Mononuclear cell (primary cell): ENCODE data around the gene ACADSB. TPM values are rescaled to one million over a fixed set of nuclear protein-coding genes. Genes with fewer than 3 reads are reported as not detected.

Experiments used
- H3K27me3 ChIP-seq: 2 replicates; pipeline ENCODE4 v1.6.0; 2011; ENCODE audit warnings: low read length, control low read depth; ENCODE audit not compliant: insufficient read depth
- H3K4me1 ChIP-seq: 2 replicates; pipeline ENCODE4 v1.5.1; 2011; ENCODE audit warnings: mild to moderate bottlenecking, low read length, control low read depth; ENCODE audit not compliant: insufficient read depth
- H3K4me3 ChIP-seq: 2 replicates; pipeline ENCODE4 v1.5.1; 2011; ENCODE audit warnings: mild to moderate bottlenecking, low read length, moderate library complexity
- H3K9me3 ChIP-seq: 2 replicates; pipeline ENCODE4 v1.5.1; 2011; ENCODE audit warnings: low read depth, mild to moderate bottlenecking, control low read depth, low read length
- total RNA-seq: library from RNA; depleted of rRNA; stranded (reverse); fragments of >200 nt; gene quantifications from one replicate; pipeline ENCODE4 v1.2.3, GENCODE V29; 2012

Gene ACADSB
- total RNA-seq, 1 donor = 6.4 TPM

- Histone ChIP-seq H3K9me3 (no peaks in the 10 kb centered on the region), H3K4me1 (no peaks in the 10 kb centered on the region), H3K27me3 (no peaks in the 10 kb centered on the region), H3K4me3 (no peak overlapping the region)
Observed at GRCh38 chr10:123087348-123087747, 78.5 kb downstream of the ACADSB start.

GRCh38 chr10:123087786-123088185 is 79.0 kb downstream of the ACADSB start:
- Histone ChIP-seq H3K27me3 (no peaks in the 10 kb centered on the region), H3K4me3 (no peak overlapping the region), H3K4me1 (no peaks in the 10 kb centered on the region), H3K9me3 (no peaks in the 10 kb centered on the region)

GRCh38 chr10:123092635-123093414 is 84.0 kb downstream of the ACADSB start:
- Histone ChIP-seq H3K4me3 (no peak overlapping the region), H3K4me1 (no peaks in the 10 kb centered on the region), H3K27me3 (no peaks in the 10 kb centered on the region), H3K9me3 (no peaks in the 10 kb centered on the region)

- Histone ChIP-seq H3K4me3 (no peak overlapping the region), H3K4me1 (no peaks in the 10 kb centered on the region), H3K9me3 (no peaks in the 10 kb centered on the region), H3K27me3 (no peaks in the 10 kb centered on the region)
Observed at GRCh38 chr10:123093489-123093888, 84.7 kb downstream of the ACADSB start.

GRCh38 chr10:123096452-123096851 is 87.6 kb downstream of the ACADSB start:
- no peaks in the 10 kb centered on the region for H3K4me1 ChIP-seq
- no peak overlapping the region for H3K4me3 ChIP-seq
- no peaks in the 10 kb centered on the region for H3K27me3 ChIP-seq
- H3K9me3 ChIP-seq = no peaks in the 10 kb centered on the region

GRCh38 chr10:123097039-123097438 is 88.2 kb downstream of the ACADSB start:
- no peak overlapping the region for H3K4me3 ChIP-seq
- no peaks in the 10 kb centered on the region for H3K27me3 ChIP-seq
- no peaks in the 10 kb centered on the region for H3K9me3 ChIP-seq
- no peaks in the 10 kb centered on the region for H3K4me1 ChIP-seq

GRCh38 chr10:123100030-123100762 is 91.4 kb downstream of the ACADSB start:
- no peaks in the 10 kb centered on the region for H3K27me3 ChIP-seq
- no peak overlapping the region for H3K4me3 ChIP-seq
- no peaks in the 10 kb centered on the region for H3K9me3 ChIP-seq

GRCh38 chr10:123101872-123102271 is 93.1 kb downstream of the ACADSB start:
- Histone ChIP-seq H3K9me3 (no peaks in the 10 kb centered on the region), H3K4me3 (no peak overlapping the region), H3K4me1 (no peaks in the 10 kb centered on the region), H3K27me3 (no peaks in the 10 kb centered on the region)

More at GRCh38 chr10:123100030-123100762, 91.4 kb downstream of the ACADSB start:
- H3K4me1 ChIP-seq = no peaks in the 10 kb centered on the region

GRCh38 chr10:123102673-123103072 is 93.9 kb downstream of the ACADSB start:
- Histone ChIP-seq H3K9me3 (no peaks in the 10 kb centered on the region), H3K4me3 (no peak overlapping the region), H3K27me3 (no peaks in the 10 kb centered on the region), H3K4me1 (no peaks in the 10 kb centered on the region)

GRCh38 chr10:123103944-123104343 is 95.1 kb downstream of the ACADSB start:
- no peaks in the 10 kb centered on the region for H3K27me3 ChIP-seq
- H3K4me1 ChIP-seq = no peaks in the 10 kb centered on the region
- no peak overlapping the region for H3K4me3 ChIP-seq

More at GRCh38 chr10:123103944-123104343, 95.1 kb downstream of the ACADSB start:
- H3K9me3 ChIP-seq = no peaks in the 10 kb centered on the region

Other genes with a start within 250 kb of the ACADSB start
- 0.42 TPM for gene CUZD1, start 163.1 kb upstream of the ACADSB start, total RNA-seq
- gene FAM24B, start 129.4 kb upstream of the ACADSB start, total RNA-seq = 6.9 TPM
- gene FAM24A, start 98.4 kb upstream of the ACADSB start, total RNA-seq = not detected
- 2.1 TPM for gene C10orf88, start 54.8 kb upstream of the ACADSB start, total RNA-seq
- 8.4 TPM for gene PSTK, start 28.6 kb upstream of the ACADSB start, total RNA-seq
- gene IKZF5, start 211 bp upstream of the ACADSB start, total RNA-seq = 37.3 TPM
- not detected for gene HMX3, start 127.0 kb downstream of the ACADSB start, total RNA-seq
- gene HMX2, start 139.1 kb downstream of the ACADSB start, total RNA-seq = not detected
- 99.9 TPM for gene BUB3, start 145.4 kb downstream of the ACADSB start, total RNA-seq